WI38 (cell line): ENCODE measurements around the gene STX5.
A peak's percentile ranks its signal among the peaks of the same experiment; 100 is the strongest.

Experiments
- H3K4me3 ChIP-seq: 2 replicates; pipeline ENCODE4 v1.5.1; 2011; ENCODE audit warnings: low read depth, mild to moderate bottlenecking, control low read depth, low read length
- CTCF ChIP-seq: IDR thresholded peaks from 2 replicates; pipeline ENCODE4 v1.5.1; 2012; ENCODE audit warnings: low read depth, mild to moderate bottlenecking, control low read depth, low read length

Gene STX5

DNA sequence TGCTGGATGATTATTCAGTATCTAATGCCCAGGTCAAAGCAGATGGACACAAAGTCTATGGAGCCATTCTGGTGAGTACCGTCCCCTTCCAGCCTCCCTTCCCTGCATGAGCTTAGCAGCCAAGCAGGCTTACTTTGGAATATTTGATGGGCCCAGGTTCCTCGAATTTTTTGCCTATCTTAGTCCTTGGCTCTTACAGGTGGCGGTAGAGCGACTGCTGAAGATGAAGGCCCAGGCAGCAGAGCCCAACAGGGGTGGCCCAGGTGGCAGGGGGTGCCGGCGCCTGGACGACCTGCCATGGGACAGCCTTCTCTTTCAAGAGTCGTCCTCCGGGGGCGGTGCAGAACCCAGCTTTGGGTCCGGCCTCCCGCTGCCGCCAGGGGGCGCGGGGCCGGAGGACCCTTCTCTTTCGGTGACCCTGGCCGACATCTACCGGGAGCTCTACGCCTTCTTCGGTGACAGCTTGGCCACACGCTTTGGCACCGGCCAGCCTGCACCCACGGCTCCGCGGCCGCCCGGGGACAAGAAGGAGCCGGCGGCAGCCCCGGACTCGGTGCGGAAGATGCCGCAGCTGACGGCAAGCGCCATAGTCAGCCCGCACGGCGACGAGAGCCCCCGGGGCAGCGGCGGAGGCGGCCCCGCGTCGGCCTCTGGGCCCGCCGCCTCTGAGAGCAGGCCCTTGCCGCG is 45.4 kb downstream of the STX5 start:
- H3K4me3 ChIP-seq, result peak overlapping the region; percentile 76
- TF ChIP-seq CTCF, result peak; percentile 97

GRCh38 chr11:62782753-62783152 is 49.1 kb downstream of the STX5 start:
- no peak overlapping the region for H3K4me3 ChIP-seq
- TF ChIP-seq CTCF, result no peak

- no peak for TF ChIP-seq CTCF
- H3K4me3 ChIP-seq, result no peak overlapping the region
These were observed 53.4 kb downstream of the STX5 start for GRCh38 chr11:62778441-62778840.

DNA sequence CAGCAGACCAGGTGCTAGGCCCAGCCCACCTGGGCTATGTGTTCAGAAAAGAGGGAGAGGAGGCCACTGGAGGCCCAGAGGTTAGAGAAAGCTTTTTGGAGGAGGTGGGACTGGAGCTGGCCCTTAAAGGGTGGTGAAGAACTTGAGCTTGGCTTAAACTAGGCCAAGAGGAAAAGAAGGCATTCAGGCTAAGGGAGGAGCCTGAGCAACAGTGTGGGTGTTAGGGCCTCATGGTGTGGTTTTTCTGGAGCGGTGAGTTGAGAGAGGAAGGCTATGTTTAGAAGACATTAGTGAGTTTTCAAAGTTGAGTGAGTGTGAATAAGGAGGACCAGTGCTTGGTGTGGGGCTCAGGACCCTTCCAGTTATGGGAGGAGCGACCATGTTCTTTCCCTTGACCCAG is 54.5 kb downstream of the STX5 start:
- TF ChIP-seq CTCF, result no peak
- no peak overlapping the region for H3K4me3 ChIP-seq

- TF ChIP-seq CTCF, result no peak
These were observed 56.2 kb downstream of the STX5 start for GRCh38 chr11:62775646-62776045.

GRCh38 chr11:62774407-62774806 is 57.4 kb downstream of the STX5 start:
- H3K4me3 ChIP-seq, result no peak overlapping the region
- no peak for TF ChIP-seq CTCF

More at GRCh38 chr11:62775646-62776045, 56.2 kb downstream of the STX5 start:
- H3K4me3 ChIP-seq, result no peak overlapping the region

DNA sequence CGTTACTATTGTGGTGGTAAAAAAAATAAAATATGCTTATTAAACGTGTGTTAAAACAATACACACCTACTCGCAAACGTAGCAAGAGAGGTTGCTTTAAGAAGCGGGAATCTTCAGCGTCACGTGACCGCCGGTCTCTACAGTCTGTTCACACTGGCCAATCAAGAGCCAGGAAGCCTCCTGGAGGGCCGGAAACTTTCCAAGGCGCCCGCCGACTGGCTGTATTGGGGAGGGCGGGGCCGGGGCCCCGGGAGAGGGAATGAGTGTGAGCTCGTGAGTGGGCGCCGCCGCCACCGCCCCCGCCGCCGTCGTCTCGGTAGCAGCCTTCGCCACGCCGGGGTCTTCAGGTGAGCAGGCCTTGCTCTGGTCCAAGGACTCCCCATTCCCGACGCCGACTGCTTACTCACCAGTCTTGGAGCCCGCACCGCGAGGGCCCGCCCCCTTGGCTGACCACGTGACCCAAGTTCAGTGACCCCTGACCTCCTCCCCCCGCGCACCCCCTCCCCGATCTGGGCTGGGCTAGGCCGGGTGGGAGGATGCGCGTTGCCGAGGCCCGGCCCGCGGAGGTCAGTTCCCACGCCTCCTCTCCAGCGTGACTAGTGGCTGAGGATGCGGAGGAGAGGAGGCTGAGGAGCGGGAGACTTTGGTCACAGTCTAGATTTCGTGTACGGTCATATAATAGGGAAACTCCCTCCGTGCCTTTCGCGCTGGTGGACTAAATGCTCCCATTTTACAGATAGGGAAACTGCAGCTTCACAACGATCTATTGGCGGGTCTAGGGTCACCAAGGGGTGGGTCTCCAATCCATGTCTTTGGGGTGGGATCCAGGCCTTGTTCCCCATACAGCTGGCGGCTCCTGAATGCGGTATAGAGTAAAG is 60.5 kb downstream of the STX5 start, which contains the start of gene TAF6L:
TAF6L (plus strand) TSS at position 253 of the 878 bp plus-strand sequence. CDS start 4,388 bp downstream, outside the sequence.
- peak within 1 kb of the TSS; percentile 67 for H3K4me3 ChIP-seq
- no peak for TF ChIP-seq CTCF
